Measurements from ENCODE around the gene FAM193A.
A peak's percentile ranks its signal among the peaks of the same experiment; 100 is the strongest.

FAM193A gene

GRCh38 chr4:2651998-2652397, 115.6 kb downstream of the FAM193A start:
- H2BK15ac ChIP-seq (ENCODE audit: low read depth, poor library complexity, severe bottlenecking), result no peak overlapping the region
- H3K23ac ChIP-seq (ENCODE audit: low read length in 2 of 2), result no peak overlapping the region
- H3K4me2 ChIP-seq (ENCODE audit: low read length, poor library complexity, severe bottlenecking), result no peak overlapping the region
- WGBS, result 100% methylated on average over 1 of the region's 2 CpGs
- H3K4ac ChIP-seq (ENCODE audit: low read depth in 1 of 2, low read length in 2 of 2), result no peak overlapping the region
- no peak overlapping the region for H2AK5ac ChIP-seq (ENCODE audit: low read length, severe bottlenecking)
- H3K4me3 ChIP-seq (ENCODE audit: insufficient read depth in 1 of 2, low read depth in 1 of 2, low read length in 2 of 2), result no peak overlapping the region
- H2AFZ ChIP-seq (ENCODE audit: low read depth, low read length), result no peak overlapping the region
- H3K9me3 ChIP-seq (ENCODE audit: control insufficient read depth, low read length), result no peaks in the 10 kb centered on the region
- H3K27me3 ChIP-seq (ENCODE audit: control insufficient read depth in 1 of 2, insufficient read depth in 1 of 2, low read length in 2 of 2), result no peaks in the 10 kb centered on the region
- H3K14ac ChIP-seq (ENCODE audit: low read length in 2 of 2), result no peak overlapping the region
- peaks cover 57 to 72% of the 10 kb centered on the region in 2 experiments for H3K36me3 ChIP-seq (ENCODE audit: control insufficient read depth in 1 of 2, insufficient read depth in 2 of 2, low read depth in 1 of 2, low read length in 2 of 2)
- H3K9ac ChIP-seq (ENCODE audit: low read length), result no peak overlapping the region
- DNase-seq, result no peak
- H3K27ac ChIP-seq (ENCODE audit: low read length, poor library complexity, severe bottlenecking), result no peak overlapping the region
- H3K4me1 ChIP-seq (ENCODE audit: control insufficient read depth, insufficient read depth, low read depth, low read length), result no peaks in the 10 kb centered on the region
- no peak overlapping the region for H4K91ac ChIP-seq (ENCODE audit: low read length)
- no peak overlapping the region for H2BK120ac ChIP-seq (ENCODE audit: low read depth, low read length)
- H4K8ac ChIP-seq (ENCODE audit: low read length), result no peak overlapping the region
- H2BK5ac ChIP-seq (ENCODE audit: low read depth, low read length, poor library complexity, severe bottlenecking), result no peak overlapping the region
- peaks cover 35% of the 10 kb centered on the region for H3K79me1 ChIP-seq (replicated peaks; ENCODE audit: low read length, poor library complexity, severe bottlenecking)
- no peak overlapping the region for H2BK12ac ChIP-seq (ENCODE audit: low read length in 2 of 2)
- no peak overlapping the region for H3K18ac ChIP-seq (ENCODE audit: low read depth in 1 of 2, low read length in 2 of 2)

- Histone ChIP-seq H3K9ac (ENCODE audit: low read length) (no peak overlapping the region), H4K8ac (ENCODE audit: low read length) (no peak overlapping the region)
- 91% methylated on average over 14 of the region's 14 CpGs for WGBS
Measured at GRCh38 chr4:2652415-2653160, 116.1 kb downstream of the FAM193A start.

GRCh38 chr4:2660596-2661211, 124.3 kb downstream of the FAM193A start:
- no peak overlapping the region for H3K4me2 ChIP-seq (ENCODE audit: low read length, poor library complexity, severe bottlenecking)
- no peak overlapping the region for H2AFZ ChIP-seq (ENCODE audit: low read depth, low read length)
- 95% methylated on average over 8 of the region's 8 CpGs for WGBS
- H3K4ac ChIP-seq (ENCODE audit: low read depth in 1 of 2, low read length in 2 of 2), result no peak overlapping the region
- peaks cover 2% of the 10 kb centered on the region for H3K4me1 ChIP-seq (ENCODE audit: control insufficient read depth, insufficient read depth, low read depth, low read length)
- H3K4me3 ChIP-seq (ENCODE audit: insufficient read depth in 1 of 2, low read depth in 1 of 2, low read length in 2 of 2), result no peak overlapping the region
- H2BK120ac ChIP-seq (ENCODE audit: low read depth, low read length), result no peak overlapping the region
- H3K18ac ChIP-seq (ENCODE audit: low read depth in 1 of 2, low read length in 2 of 2), result no peak overlapping the region
- H2BK12ac ChIP-seq (ENCODE audit: low read length in 2 of 2), result no peak overlapping the region
- H3K9ac ChIP-seq (ENCODE audit: low read length), result no peak overlapping the region
- no peak overlapping the region for H2BK5ac ChIP-seq (ENCODE audit: low read depth, low read length, poor library complexity, severe bottlenecking)
- H3K79me1 ChIP-seq (replicated peaks; ENCODE audit: low read length, poor library complexity, severe bottlenecking), result peaks cover 20% of the 10 kb centered on the region
- no peak overlapping the region for H4K91ac ChIP-seq (ENCODE audit: low read length)
- no peak overlapping the region for H4K8ac ChIP-seq (ENCODE audit: low read length)
- H2BK15ac ChIP-seq (ENCODE audit: low read depth, poor library complexity, severe bottlenecking), result no peak overlapping the region
- no peak overlapping the region for H3K27ac ChIP-seq (ENCODE audit: low read length, poor library complexity, severe bottlenecking)
- no peak overlapping the region for H3K23ac ChIP-seq (ENCODE audit: low read length in 2 of 2)
- no peak overlapping the region for H3K14ac ChIP-seq (ENCODE audit: low read length in 2 of 2)
- peaks cover 35 to 79% of the 10 kb centered on the region in 2 experiments for H3K36me3 ChIP-seq (ENCODE audit: control insufficient read depth in 1 of 2, insufficient read depth in 2 of 2, low read depth in 1 of 2, low read length in 2 of 2)
- no peak overlapping the region for H2AK5ac ChIP-seq (ENCODE audit: low read length, severe bottlenecking)
- H3K9me3 ChIP-seq (ENCODE audit: control insufficient read depth, low read length), result no peaks in the 10 kb centered on the region
- H3K27me3 ChIP-seq (ENCODE audit: control insufficient read depth in 1 of 2, insufficient read depth in 1 of 2, low read length in 2 of 2), result no peaks in the 10 kb centered on the region
- DNase-seq, result peak; percentile 23

More at GRCh38 chr4:2652415-2653160, 116.1 kb downstream of the FAM193A start:
- Histone ChIP-seq H3K4me3 (ENCODE audit: insufficient read depth in 1 of 2, low read depth in 1 of 2, low read length in 2 of 2) (no peak overlapping the region), H3K27me3 (ENCODE audit: control insufficient read depth in 1 of 2, insufficient read depth in 1 of 2, low read length in 2 of 2) (no peaks in the 10 kb centered on the region), H3K9me3 (ENCODE audit: control insufficient read depth, low read length) (no peaks in the 10 kb centered on the region), H3K18ac (ENCODE audit: low read depth in 1 of 2, low read length in 2 of 2) (no peak overlapping the region), H3K23ac (ENCODE audit: low read length in 2 of 2) (no peak overlapping the region), H2AFZ (ENCODE audit: low read depth, low read length) (no peak overlapping the region), H2BK12ac (ENCODE audit: low read length in 2 of 2) (no peak overlapping the region), H3K4ac (ENCODE audit: low read depth in 1 of 2, low read length in 2 of 2) (no peak overlapping the region), H4K91ac (ENCODE audit: low read length) (no peak overlapping the region), H2BK15ac (ENCODE audit: low read depth, poor library complexity, severe bottlenecking) (no peak overlapping the region), H3K36me3 (ENCODE audit: control insufficient read depth in 1 of 2, insufficient read depth in 2 of 2, low read depth in 1 of 2, low read length in 2 of 2) (peaks cover 51 to 72% of the 10 kb centered on the region in 2 experiments), H3K4me1 (ENCODE audit: control insufficient read depth, insufficient read depth, low read depth, low read length) (no peaks in the 10 kb centered on the region), H3K14ac (ENCODE audit: low read length in 2 of 2) (no peak overlapping the region), H2AK5ac (ENCODE audit: low read length, severe bottlenecking) (no peak overlapping the region), H3K4me2 (ENCODE audit: low read length, poor library complexity, severe bottlenecking) (no peak overlapping the region), H3K79me1 (replicated peaks; ENCODE audit: low read length, poor library complexity, severe bottlenecking) (peaks cover 35% of the 10 kb centered on the region), H3K27ac (ENCODE audit: low read length, poor library complexity, severe bottlenecking) (no peak overlapping the region), H2BK120ac (ENCODE audit: low read depth, low read length) (no peak overlapping the region), H2BK5ac (ENCODE audit: low read depth, low read length, poor library complexity, severe bottlenecking) (no peak overlapping the region)
- DNase-seq, result no peak

- H3K14ac ChIP-seq (ENCODE audit: low read length in 2 of 2), result no peak overlapping the region
- H3K27ac ChIP-seq (ENCODE audit: low read length, poor library complexity, severe bottlenecking), result no peak overlapping the region
- H2AK5ac ChIP-seq (ENCODE audit: low read length, severe bottlenecking), result no peak overlapping the region
- H2AFZ ChIP-seq (ENCODE audit: low read depth, low read length), result no peak overlapping the region
- H3K4me3 ChIP-seq (ENCODE audit: insufficient read depth in 1 of 2, low read depth in 1 of 2, low read length in 2 of 2), result no peak overlapping the region
- H3K27me3 ChIP-seq (ENCODE audit: control insufficient read depth in 1 of 2, insufficient read depth in 1 of 2, low read length in 2 of 2), result no peaks in the 10 kb centered on the region
- H4K91ac ChIP-seq (ENCODE audit: low read length), result no peak overlapping the region
- no peak overlapping the region for H3K18ac ChIP-seq (ENCODE audit: low read depth in 1 of 2, low read length in 2 of 2)
- no peak overlapping the region for H2BK5ac ChIP-seq (ENCODE audit: low read depth, low read length, poor library complexity, severe bottlenecking)
- no peaks in the 10 kb centered on the region for H3K9me3 ChIP-seq (ENCODE audit: control insufficient read depth, low read length)
- no peak overlapping the region for H2BK12ac ChIP-seq (ENCODE audit: low read length in 2 of 2)
- no peak overlapping the region for H3K4me2 ChIP-seq (ENCODE audit: low read length, poor library complexity, severe bottlenecking)
- no peak overlapping the region for H3K4ac ChIP-seq (ENCODE audit: low read depth in 1 of 2, low read length in 2 of 2)
- H4K8ac ChIP-seq (ENCODE audit: low read length), result no peak overlapping the region
- peaks cover 18% of the 10 kb centered on the region for H3K79me1 ChIP-seq (replicated peaks; ENCODE audit: low read length, poor library complexity, severe bottlenecking)
- DNase-seq, result peak; percentile 91
- H3K9ac ChIP-seq (ENCODE audit: low read length), result peak overlapping the region; percentile 78
- H3K36me3 ChIP-seq (ENCODE audit: control insufficient read depth in 1 of 2, insufficient read depth in 2 of 2, low read depth in 1 of 2, low read length in 2 of 2), result peaks cover 31 to 64% of the 10 kb centered on the region in 2 experiments
- H2BK120ac ChIP-seq (ENCODE audit: low read depth, low read length), result no peak overlapping the region
- 88% methylated on average over 4 of the region's 4 CpGs for WGBS
- H3K23ac ChIP-seq (ENCODE audit: low read length in 2 of 2), result no peak overlapping the region
- H2BK15ac ChIP-seq (ENCODE audit: low read depth, poor library complexity, severe bottlenecking), result no peak overlapping the region
- H3K4me1 ChIP-seq (ENCODE audit: control insufficient read depth, insufficient read depth, low read depth, low read length), result peaks cover 2% of the 10 kb centered on the region
Measured at GRCh38 chr4:2662598-2662997, 126.2 kb downstream of the FAM193A start.
